Renal pelvis (tissue), 4 donors: ENCODE data around the gene CDKL5. TPM values are rescaled to one million over a fixed set of nuclear protein-coding genes. Genes with fewer than 3 reads are reported as not detected.

Source experiments
- DNase-seq: peaks from one replicate; pipeline ENCODE4 v3.0.0-alpha.2; 2013
- polyA plus RNA-seq, 3 donors: library from polyadenylated mRNA; unstranded; fragments of 120-200 nt; gene quantifications; one replicate each; pipeline ENCODE4 v1.2.1, GENCODE V29; 2013; ENCODE audit not compliant: insufficient read length in 3 of 3

CDKL5 gene
- polyA plus RNA-seq, 3 donors: 10.5 to 19.4 (median 17.6) TPM

DNA sequence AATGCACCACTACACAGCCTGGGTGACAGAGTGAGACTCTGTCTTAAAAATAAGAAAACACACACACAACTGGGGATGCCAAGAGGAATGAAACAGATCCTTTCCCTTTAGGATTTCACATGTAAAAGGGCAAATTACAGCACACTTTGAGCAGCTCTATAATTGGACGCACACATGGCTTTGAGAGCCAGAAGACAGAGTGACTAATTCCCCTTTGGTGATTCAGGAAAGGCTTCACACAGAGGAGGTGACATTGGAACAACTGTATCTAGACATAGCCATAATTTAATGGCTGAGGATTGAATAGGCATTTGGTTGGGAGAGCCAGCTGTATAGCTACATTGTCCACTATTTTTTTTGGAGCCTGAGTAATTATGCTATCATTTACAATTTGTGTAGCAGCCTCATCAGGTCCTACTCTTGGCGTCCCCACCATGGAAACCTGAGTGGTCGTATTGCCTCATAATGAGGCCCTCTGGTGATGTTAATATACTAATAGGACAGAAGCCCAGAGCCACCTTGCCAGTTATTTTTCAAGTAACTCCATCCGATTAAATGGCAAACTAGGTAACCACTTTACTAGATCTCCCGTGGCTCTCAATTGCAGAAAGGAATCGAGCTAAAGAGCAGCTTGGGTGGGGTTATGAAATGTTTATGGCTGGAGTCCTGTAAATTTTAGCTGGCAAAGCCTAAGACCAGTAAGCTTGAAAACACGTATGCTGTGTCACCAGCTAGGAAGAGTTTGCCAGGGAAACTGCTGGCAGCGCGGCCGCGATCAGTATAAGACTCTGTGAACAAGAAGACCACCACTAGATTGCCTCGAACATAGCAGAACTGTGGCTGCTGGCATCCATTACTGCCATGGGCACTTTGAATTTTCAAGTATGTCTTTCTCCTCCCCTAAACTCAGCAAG lies 273.6 kb downstream of the CDKL5 start:
- DNase-seq: no peak

DNA sequence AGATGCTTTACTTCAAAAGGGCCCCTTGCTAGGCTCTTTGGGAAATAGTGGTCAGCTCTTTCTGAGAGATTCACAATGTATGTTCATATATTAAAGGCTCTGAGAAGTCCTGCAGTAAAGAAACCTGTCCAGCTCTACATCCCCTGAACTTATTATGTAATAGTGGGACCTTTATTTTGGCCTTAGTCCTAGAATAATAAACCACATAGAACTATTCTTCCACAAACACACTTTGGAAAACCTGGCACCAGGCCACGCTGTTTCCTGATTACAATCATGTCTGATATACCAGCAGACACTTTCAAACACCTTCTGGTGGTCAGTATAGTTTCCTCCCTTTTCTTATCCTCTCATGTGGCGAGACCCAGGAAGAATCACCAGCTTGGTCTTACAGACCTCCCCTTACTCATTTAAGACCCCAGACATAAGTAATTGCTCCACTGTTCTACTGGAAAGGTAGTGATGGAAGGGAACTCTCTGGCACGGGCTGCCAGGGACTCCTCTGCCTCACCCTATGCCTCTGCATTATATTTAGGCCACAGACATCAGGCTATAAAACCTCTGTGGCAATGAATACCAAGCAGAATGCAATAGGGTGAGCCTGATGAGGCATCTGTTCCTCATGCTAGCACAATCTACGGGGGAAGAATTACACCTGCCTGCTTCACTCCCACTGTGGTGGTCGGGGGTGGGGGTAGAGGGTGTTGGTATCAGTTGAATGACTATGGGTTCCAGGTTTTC lies 276.4 kb downstream of the CDKL5 start:
- no peak for DNase-seq

- DNase-seq: no peak
These were observed 277.2 kb downstream of the CDKL5 start for GRCh38 chrX:18702362-18703195.

Other genes starting within 250 kb of the CDKL5 start
- under 1 TPM; 0.06 to 0.08 (median 0.07) TPM for gene BEND2, start 204.7 kb upstream of the CDKL5 start, polyA plus RNA-seq
- 10 to 100 TPM in 1 of 3 donors, 1 to 10 TPM in 2; 8.2 to 11.4 (median 8.9) TPM for gene SCML2, start 70.9 kb upstream of the CDKL5 start, polyA plus RNA-seq
- gene RS1, start 246.5 kb downstream of the CDKL5 start, polyA plus RNA-seq: under 1 TPM; 0.07 to 0.19 (median 0.12) TPM